Islet precursor cell (in vitro differentiated cells): ENCODE data around the gene DHX58.
"Not testable (repeated sequence)": the region's sequence is repeated elsewhere in the genome, so short reads cannot be mapped to it uniquely, and the experiment has no call there.

Experiments
- DNase-seq: peaks from one replicate; pipeline ENCODE4 v3.0.0-alpha.2; 2018

The DHX58 gene

DNA sequence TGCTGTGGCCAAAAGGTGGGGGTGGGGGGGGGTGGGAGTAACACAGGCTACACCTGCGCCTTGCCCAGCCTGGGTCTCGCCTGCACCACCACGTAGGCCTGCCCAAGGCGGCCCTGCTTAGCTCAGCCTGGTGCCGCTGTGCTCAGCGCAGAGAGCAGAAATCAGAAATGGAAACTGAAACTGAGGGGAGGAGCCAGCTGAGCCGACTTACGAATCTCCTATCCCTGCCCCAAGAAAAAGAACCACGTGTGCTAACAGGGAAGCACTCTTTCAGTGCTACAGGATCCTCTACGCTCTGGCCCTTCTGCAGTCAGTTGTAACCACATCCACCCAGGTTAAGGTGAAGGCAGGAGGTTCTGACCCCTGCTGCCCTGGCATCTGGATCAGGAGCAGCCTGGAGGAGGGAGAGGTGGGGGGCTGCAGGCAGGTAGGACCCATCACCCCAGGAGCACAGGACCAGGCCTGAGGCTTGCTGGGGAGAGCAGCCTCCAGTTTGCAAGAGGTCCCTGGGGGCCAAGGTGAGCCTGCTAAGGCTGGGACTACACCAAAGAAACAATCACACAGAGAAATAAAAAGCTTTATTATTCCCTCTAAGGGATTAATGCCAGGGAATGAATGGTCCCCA is at the start of gene DHX58:
Gene DHX58, minus strand, starts transcription at position 163 of the 625 bp plus-strand sequence. CDS start 822 bp downstream, outside the sequence.
- DNase-seq = no peak

- no peak for DNase-seq
Measured at GRCh38 chr17:42160531-42160910, 48.0 kb upstream of the DHX58 start.

DNA sequence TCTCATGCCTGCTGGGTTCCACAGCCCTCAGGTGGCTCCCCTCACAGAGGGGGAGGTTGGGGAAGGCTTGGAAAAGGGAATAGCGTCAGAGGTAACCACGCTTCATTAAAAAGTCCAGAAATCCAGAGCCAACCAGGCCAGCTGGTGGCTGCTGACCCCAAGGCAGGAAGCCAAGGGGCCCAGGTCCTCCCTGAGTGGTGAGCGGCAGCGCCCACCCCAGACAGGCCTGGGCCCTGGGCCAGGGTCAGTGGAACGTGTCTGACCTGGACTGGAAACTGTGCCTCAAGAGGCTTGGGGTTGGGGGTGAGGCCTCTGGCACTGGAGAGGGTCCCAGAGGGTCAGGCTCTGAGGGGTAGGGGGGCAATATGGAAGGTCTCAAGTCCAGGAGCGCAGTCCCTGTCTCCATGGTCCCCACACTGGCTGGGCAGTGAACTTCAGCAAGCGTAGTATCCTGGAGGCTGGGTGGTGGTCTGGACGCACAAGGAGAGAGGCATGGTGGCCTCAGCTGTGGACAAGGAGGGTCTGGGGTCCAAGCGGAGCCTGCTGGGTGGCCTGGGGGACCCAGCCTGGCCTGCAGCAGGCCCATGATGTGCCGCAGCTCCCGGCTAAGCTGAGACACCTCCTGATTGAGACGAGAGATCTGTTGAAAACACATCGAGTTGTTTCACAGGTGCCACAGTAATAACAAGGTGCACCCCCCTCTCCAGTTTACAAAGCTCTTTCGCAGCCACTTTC is 47.4 kb upstream of the DHX58 start:
- no peak for DNase-seq

- DNase-seq = peak; percentile 71
Measured at GRCh38 chr17:42155614-42156045, 43.1 kb upstream of the DHX58 start.

GRCh38 chr17:42153919-42154742 is 41.6 kb upstream of the DHX58 start:
- peak; percentile 83 for DNase-seq

DNA sequence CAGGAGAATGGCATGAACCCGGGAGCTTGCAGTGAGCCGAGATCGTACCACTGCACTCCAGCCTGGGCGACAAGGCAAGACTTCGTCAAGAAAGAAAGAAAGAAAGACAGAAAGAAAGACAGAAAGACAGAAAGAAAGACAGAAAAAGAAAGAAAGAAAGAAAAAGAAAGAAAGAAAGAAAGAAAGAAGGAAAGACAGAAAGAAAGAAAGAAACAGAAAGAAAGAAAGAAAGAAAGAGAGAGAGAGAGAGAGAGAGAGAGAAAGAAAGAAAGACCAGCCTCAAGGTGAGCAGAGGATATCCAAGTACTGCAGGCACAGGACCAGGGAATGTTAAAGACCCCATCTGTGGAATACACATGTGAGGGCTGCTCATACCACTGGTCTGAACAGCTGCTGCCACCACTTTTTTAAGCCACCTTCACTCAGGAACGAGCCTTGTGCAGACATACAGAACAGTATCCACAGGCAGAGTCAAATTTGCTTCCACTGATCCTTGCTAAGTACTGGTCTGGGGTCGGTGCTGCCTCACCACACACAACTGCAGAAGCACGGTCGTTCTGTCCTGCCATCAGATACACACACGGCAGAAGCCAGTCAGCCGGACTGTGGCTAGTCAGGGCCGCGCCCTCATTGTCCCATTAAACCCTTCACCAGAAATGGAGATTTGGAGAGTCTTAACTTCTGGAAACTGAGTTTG is 34.5 kb upstream of the DHX58 start:
- no peak for DNase-seq

DNA sequence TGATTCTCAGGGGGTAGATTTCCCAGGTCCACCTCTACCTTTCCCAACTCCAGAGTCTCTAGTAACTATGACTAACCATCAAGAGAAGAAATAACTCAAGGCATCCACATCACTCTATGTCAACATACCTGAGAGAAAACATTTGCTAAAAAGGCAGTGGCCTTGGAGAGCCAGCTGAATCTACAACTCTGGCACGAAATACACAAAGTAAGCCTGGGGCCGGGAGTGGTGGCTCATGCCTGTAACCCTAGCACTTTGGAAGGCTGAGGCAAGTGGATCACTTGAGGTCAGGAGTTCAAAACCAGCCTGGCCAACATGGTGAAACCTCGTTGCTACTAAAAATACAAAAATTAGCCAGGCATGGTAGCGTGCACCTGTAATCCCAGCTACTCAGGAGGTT is 30.6 kb upstream of the DHX58 start:
- not testable (repeated sequence) for DNase-seq

DNA sequence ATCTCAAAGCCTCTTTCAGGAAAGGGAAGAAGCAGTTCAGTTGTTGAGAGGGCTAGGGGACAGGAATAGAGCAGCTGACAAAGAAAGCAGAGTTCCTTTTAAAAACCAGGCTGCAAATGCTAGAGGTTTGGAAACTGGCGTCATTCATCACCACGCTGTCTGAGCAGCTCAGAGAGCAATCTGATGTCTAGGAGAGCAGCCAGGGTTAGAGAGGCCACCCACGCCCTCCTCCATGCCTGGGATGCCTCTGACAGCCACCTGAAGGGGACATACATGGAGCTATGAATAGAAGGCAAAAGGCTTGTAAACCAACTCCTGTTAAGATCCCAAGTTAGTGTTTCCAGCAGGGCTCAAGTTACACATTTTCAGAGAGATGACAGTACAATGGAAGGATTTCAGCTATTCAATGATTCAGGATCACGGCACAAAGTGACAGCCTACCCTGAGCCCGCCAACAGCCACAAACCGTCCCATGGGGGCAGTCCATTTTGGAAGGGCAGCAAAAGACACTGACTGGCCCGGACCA is 29.9 kb upstream of the DHX58 start:
- DNase-seq = no peak

- no peak for DNase-seq
Measured at GRCh38 chr17:42141382-42141781, 28.9 kb upstream of the DHX58 start.

DNA sequence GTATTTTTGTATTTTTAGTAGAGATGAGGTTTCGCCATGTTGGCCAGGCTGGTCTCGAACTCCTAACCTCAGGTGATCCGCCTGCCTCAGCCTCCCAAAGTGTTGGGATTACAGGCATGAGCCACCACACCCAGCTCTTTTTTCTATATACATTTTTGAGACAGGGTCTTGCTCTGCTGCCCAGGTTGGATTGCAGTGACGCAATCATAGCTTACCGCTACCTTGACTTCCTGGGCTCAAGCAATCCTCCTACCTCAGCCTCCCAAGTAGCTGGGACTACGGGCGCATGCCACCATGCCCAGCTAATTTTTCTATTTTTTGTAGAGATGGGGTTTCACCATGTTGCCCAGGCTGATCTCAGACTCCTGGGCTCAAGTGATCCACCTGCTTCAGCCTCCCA is 28.2 kb upstream of the DHX58 start:
- not testable (repeated sequence) for DNase-seq

- no peak for DNase-seq
Measured at GRCh38 chr17:42138749-42139492, 26.4 kb upstream of the DHX58 start.

DNA sequence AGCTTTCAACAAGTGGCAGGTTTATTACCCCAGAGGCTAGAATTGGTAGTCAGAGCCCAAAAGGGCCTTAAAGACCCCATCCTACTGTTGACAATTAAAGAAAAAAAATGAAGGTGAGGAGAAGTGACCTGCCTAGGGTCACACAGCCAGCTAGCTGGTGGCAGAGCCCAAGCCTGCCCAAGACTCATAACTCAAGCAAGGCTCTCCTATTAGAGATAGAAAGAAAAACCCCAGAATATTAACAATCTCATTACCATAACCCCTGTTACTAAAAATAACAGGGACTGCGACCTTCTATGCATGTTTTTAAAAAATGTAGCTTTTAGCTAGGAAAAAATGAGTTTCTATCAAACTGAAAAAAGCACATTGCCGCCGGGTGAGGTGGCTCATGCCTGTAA is 24.1 kb upstream of the DHX58 start:
- DNase-seq = no peak

DNA sequence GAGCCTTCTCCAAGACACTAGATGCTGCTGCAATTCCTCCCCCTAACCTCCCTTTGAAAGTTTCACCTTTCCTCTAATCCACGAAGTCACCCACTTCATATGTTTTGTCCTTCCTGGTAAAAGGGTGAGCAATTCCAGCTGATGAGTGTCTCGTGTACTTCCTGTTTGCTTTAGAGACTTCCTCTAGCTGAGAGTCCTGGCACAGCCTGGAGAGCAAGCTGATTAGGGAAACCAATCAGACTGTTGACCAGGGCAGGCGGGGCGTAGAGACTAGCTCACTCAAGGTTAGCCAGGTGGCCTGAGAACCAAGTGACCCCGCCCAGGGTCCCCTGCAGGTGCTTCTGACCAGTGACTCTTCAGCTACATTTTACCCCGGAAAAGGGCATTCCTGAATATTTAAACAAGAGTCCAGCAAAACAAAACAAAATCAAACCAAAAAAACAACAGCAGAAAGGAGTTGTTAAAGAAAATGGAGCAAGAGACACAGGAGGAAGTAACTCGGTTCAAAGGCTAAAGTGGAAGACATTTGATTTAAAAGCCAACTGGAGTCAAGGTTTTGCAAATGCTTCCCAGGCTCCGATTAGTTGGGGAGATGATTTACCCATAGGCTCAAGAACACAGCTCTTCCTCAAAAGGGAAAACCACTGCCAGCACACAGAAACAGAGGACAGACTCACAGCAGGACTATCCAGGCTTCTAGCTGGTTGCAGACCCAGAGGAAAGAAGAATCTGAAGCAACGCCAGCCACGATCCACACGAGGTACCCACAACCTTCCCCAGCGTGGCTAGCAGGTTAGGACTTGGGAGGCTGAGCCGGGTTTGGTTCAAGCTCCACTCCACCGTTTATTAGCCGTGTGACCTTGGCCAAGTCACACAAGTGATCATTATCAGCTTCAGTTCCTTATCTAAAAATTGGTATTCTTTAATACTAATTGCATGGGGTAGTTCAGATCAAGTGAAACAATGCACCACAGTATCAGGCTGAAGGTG is 23.4 kb upstream of the DHX58 start:
- peak; percentile 86 for DNase-seq

DNA sequence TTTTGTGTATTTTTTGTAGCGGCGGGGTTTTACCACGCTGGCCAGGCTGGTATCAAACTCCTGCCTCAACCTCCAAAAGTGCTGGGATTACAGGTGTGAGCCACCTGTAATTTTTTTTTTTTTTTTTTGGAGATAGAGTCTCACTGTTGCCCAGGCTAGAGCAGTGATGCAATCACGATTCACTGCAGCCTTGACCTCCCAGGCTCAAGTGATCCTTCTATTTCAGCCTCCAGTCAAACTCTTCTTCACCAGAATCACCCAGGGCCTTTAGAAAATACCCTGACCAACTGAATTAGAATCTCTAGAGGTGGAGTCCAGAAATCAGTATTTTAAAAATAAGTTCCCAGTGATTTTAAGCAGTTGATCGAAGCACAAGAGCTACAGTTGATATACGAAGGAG is 22.6 kb upstream of the DHX58 start:
- no peak for DNase-seq

- DNase-seq = no peak
Measured at GRCh38 chr17:42133461-42134041, 21.0 kb upstream of the DHX58 start.

- no peak for DNase-seq
Measured at GRCh38 chr17:42132941-42133340, 20.4 kb upstream of the DHX58 start.

GRCh38 chr17:42131981-42132432 is 19.5 kb upstream of the DHX58 start:
- no peak for DNase-seq

GRCh38 chr17:42131232-42131631 is 18.7 kb upstream of the DHX58 start:
- no peak for DNase-seq

DNA sequence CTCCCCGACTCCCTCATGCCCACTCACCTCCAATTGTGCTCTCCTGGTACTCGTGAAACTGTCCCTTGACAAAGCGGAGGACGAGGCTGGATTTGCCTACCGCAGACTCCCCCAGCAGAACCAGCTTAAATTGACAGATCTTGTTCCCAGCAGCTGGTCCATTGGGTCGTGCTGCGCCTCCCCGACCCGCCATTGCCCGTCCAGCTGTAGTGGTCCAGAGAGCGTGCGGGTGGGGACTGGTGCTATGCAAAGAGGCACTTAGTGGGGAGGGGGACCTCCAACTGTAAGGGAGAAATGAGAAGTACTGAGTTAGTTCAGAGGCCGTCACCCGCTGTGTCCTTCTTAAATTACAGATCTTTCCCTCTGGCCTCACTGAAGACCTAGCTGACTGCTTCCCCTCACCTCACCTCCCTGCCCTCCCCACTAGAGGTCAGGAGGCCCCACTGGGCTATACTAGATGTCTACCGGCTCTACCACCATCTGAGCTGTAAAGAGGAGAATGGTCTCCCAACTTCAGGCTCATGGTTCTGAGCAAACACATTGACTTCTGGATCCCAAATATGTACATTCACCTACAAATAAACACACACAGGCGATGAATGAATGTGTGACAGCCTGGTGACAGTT is 17.9 kb upstream of the DHX58 start:
- DNase-seq = no peak
